OCI-LY3 (cell line): ENCODE data around the gene ZMYND11.

Source experiments
- EZH2phosphoT487 ChIP-seq: fragments of 200-600 bp; shearing (Covaris generic); IDR thresholded peaks from 2 replicates; pipeline ENCODE4 v1.6.1; 2018; ENCODE audit warnings: antibody characterized with exemption, mixed run types, low read depth
- TF ChIP-seq, protein P1 (sequence below): fragments of 200-600, 300-600 bp; sonication (generic); IDR thresholded peaks from 2 replicates; pipeline ENCODE4 v1.5.1; 2014; ENCODE audit warnings: antibody characterized with exemption, low read length, low read depth

DNA sequence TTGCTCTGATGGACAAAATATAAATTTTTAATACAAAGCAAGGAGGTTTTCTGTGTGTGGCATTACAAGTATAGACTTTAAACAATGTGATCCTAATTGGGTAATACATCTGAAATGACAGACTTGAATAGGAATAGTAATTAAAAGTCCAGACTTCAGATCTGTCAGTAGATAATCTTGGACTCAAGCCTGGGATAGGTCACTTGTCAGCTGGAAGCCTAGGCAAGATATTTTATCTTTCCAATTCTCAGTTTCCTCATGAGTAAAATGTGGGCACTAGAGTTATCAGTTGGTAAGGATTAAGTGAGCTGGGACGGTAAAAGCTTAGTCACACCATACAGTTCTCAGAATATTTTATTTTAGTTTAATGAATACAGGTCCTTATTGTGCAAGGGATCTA, 10.4 kb upstream of the ZMYND11 start:
- TF ChIP-seq, protein P1, sequence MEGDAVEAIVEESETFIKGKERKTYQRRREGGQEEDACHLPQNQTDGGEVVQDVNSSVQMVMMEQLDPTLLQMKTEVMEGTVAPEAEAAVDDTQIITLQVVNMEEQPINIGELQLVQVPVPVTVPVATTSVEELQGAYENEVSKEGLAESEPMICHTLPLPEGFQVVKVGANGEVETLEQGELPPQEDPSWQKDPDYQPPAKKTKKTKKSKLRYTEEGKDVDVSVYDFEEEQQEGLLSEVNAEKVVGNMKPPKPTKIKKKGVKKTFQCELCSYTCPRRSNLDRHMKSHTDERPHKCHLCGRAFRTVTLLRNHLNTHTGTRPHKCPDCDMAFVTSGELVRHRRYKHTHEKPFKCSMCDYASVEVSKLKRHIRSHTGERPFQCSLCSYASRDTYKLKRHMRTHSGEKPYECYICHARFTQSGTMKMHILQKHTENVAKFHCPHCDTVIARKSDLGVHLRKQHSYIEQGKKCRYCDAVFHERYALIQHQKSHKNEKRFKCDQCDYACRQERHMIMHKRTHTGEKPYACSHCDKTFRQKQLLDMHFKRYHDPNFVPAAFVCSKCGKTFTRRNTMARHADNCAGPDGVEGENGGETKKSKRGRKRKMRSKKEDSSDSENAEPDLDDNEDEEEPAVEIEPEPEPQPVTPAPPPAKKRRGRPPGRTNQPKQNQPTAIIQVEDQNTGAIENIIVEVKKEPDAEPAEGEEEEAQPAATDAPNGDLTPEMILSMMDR, result no peak
- TF ChIP-seq EZH2phosphoT487, result no peak
